ENCODE measurements around the gene FGF19. TPM values are rescaled to one million over a fixed set of nuclear protein-coding genes. Genes with fewer than 3 reads are reported as not detected.

The FGF19 gene
- polyA plus RNA-seq, 10 donors = 0.43 to 1.8 (median 1.1) TPM

DNA sequence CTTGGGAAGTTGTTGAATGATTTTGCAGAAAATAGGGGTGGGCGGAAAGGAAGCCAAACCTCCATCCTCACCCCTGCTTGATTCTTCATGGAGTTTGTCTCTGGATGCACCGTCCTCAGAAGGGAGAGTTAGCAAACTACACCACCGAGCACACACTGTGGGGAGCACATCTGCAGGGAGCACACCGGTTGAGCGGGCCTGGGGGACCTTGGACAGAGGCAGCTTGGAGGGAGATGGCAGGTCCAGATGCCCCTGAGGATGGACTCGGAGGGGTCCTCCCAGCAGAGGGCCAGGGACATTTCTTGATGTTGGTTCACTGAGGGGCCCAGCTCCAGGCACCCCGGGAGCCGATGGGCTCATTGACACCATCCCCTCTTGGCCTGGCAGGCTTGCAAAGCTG, 15.1 kb upstream of the FGF19 start:
- DNase-seq = no peak

DNA sequence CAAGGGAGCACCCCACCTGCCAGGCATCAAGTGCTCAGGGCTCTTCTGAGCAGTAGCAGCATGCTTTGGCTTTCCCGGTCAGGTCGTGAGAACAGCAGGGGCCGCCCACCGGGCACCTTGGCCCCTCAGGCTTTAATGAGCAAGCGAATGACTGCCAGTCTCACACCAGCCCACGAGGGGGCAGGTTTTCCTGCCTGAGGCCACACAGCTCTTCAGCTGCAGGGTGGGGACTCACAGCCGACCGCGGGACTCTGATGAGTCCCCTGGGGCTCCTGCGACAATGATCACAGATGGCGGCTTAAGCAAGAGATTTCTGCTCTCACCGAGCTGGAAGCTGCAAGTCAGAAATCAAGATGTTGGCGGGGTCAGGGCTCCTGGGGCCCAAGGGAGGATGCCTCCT, 14.3 kb upstream of the FGF19 start:
- DNase-seq = peak in 1 of 3 donors; percentile 50

DNA sequence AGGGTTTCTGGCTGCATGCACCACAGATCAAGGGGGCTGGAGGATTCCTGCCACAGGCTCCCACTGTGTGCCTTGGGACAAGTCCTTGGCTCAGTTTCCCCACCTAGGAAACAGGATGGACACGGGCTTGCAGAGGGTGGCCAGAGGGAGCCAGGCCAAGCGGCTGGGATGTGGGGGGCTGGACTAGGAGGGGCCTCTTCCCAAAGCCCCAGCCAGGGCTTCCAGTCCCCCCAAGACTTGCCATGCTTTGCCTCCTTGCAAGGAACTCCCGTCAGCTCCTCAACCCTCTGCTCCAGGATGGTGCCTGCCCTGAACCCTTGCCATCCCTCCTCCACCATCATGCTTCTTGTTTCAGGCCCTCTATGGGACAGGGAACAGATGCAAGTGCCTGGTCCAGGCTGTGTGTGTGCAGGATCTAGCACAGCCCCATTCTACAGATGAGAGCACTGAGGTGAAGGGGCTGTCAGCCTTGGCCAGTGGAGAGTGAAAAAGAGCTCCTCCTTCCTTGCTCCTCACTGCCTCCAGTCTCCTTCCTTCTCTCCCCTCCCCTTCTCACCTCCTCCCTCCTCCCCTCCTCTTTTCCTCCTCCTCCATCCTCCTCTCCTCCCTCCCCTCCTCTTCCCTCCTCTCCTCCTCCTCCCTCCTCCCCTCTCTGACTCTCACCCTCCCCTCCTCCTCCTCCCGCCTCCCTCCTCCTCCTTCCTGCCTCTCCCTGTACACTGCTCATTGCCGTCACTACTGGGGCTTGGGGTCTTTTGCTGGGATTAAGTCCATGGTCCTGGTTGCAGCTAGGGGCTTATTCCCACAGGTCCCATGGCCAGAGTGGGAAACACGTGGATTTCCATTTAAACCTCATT, 13.3 kb upstream of the FGF19 start:
- no peak for DNase-seq

DNA sequence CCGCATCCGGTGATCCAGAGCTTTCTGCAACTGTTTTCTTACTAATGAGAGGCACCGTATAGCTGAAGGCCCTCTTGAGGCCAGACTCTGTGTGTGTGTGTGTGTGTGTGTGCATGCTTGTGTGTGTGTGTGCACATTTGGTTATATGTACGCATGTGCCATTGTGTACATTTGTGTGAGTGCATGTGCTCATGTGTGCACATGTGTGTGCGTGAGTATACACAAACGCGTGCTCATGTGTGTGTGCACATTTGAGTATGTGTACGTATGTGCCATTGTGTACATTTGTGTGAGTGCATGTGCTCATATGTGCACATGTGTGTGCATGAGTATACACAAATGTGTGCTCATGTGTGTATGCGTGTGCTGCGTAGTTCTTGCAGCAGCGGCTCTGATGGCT, 12.3 kb upstream of the FGF19 start:
- peak in 1 of 3 donors; percentile 39 for DNase-seq

DNA sequence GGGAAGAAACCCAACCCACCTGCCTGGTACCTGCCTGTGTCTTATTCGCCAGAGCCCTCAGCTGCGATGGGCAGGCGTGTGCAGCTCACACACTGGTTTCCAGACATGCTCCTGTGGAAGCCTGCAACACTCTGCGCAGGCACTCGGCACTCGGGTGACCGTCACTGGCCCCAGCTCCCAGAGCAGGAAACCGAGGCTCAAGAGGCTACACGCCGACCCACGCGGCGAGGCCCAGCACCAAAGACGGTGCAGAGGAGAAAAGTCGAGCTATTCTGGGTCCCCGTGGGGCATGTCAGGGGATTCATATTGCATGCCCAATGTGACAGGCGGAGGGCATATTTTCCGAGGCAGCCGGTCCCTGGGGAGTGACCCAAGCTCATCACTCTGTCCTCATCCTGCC, 11.6 kb upstream of the FGF19 start:
- DNase-seq = no peak

DNA sequence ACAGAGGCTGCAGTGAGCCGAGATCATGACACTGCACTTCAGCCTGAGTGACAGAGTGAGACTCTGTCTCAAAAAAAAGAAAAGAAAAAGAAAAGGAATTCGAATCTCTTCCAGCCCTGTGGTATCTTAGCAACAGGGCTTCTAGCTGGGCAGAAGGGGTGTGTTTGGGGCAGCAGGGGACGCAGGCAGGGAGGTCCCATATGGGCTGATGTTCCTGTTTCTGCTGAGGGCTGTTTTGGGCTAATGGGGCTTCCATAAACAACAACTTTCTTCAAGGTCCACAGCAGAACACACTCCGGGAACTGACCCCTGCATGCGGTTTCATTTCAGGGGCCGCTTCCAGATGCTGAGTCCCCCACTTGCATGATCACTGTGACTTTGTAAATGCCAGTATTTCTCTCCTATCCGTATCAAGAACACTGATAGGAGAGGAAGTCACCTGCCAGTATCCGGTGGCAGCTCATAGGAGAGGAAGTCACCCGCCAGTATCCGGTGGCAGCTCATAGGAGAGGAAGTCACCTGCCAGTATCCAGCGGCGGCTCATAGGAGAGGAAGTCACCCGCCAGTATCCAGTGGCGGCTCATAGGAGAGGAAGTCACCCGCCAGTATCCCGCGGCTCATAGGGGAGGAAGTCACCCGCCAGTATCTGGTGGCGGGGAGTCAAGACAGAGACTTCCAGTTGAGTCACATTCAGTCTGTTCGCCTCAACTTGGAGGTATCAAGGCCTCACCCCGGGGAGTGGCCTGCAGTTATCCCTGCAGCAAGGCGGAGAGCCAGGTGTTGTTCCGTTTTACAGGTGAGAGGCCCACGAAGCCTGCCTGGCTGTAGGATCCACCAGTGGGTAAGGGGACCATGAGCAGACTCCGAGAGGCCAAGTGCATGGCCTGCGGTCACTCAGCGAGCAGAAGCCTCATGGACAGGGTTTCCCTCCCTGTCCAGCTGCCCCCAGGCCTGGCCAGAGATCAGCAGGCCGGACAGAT, 8.3 kb upstream of the FGF19 start:
- no peak for DNase-seq

DNA sequence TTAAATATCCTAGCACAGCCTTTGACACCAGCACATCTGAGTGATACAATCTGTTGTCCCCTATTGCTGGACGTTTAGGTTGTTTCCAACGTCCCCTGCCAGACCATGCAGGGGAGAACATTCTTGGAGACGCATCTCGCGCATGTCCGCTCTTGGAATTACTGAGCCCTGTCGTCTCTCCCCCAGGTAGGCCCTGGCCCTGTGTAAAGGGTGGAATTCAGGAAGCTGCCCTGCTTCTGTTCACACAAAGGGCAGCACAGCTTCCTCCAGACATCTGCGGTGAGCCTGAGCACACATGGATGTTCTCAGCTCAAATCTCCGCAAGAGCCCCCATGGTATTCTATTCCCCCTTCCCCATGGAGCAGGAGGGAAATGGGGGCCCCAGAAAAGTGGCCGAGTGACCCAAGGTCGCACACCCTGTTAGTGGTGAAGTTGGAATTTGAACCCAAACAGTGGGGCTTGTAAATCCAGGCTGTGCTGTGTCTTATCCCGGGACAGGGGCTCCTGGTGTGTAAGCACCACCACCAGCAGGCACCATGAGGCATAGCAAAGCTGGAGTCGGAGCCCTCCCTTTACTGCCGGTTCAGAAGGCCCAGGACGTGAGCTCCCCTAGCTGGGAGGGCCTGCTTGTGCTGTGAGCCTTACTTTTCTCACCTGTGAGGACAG, 5.0 kb upstream of the FGF19 start:
- no peak for DNase-seq

DNA sequence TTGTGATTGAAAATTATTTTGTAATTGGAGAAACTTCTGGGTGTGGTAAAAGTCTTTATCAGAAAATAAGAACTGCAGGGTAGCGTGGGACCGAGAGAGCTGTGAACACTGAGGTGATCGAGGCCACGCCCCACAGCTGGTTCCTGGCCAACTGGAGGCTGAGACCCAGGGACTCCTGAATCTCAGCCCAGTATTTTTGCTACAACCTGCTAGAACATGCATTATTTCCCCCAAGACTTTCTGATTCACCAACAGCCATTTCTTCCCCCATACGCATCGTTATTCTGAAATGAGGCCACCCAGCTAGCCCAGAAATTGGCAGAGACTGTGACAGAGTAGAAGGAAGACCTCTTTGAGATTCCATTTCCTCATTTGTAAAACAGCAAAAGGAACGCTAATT, 3.4 kb upstream of the FGF19 start:
- DNase-seq = no peak

DNA sequence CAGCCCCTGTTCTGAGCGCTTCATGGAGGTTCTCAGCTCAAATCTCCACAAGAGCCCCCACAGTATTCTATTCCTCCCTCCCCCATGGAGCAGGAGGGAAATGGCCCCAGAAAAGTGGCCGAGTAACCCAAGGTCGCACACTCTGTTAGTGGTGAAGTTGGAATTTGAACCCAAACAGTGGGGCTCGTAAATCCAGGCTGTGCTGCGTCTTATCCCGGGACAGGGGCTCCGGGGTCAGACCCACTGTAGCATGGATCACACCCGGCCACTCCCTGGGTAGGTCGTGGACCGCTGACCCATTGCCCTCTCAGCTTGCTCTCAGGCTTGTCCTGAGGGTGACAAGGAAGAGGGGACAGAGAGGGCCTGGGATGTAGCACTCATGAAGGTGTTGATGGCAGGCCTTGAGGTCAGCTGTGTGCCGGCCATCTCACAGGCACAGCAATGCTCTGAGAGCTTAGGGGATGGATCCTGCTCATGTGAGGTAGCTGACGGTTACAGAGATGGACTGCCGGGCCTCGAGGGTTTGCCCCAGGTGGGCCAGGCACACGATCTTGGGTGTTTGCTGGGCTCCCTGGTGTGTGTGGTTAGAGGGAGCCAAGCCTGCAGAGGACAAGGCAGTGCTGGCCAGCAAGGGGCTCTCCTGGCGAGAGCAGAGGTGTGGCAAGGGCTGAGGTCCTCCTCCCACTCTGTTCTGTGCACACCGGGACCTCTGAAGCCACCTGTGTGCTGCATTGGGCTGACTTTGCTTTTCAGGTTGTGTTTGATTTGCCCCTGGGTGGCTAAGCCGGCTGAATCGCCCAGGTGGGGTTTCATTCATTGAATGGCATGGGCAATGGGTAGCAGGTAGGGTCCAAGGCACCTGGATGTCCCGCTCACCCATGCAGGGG, 2.3 kb upstream of the FGF19 start:
- no peak for DNase-seq

DNA sequence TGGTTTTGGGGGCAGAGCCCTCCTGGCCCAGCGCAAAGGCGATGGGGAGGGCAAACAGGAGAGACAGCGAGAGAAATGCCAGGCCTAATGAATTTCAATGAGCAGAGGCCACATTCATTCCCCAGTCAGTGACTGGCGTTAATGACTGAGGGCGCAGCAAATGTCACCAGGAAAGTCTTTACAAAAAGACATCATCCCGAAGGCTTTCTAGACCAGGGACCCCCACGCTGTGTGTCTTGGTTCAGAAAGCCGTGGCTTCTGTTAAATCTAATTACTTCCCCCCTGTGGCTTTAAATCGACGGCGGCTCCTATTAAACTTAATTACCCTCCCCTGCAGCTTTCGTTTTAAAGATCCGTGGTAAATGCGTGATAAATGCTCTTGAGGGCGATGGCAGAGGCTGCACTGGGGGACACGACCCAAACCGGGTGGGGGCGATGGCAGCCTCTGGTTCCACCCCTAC, 1.6 kb upstream of the FGF19 start:
- no peak for DNase-seq

DNA sequence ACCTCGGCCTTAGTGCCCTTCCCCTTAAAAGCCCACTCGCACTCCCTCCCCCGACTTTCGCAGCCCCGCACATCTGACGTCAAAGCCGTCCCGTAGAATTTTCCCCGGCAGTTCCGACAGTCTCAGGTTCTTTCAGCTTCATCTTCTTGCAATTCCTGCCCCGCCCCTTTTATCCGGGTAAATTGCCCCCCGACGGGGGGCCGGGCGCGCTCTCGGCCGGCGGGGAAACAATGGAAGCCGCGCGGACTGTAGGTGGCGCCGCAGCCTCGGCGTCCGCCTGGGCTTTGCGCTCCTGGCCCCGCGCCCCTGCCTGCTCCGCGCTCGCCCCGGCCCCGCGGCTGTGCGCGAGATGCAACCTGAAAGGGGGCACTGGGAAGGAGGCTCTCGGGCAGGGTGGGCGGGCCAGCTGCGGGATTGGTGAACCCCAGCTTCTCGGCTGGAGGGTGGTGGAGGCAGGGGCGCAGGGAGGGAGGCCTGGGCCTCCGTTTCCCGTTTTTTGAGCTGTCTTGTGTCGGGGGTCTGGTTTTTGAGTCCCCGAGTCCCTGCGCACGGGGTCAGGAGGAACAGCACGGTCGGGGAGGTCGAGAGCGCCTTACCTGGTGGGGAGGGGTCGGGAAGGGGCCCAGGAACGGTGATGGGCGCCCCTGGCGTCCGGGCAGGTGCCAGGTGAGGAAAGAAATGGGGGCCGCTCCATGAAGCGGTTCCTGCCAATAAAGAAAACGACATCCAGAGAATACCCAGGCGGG, 859 bp upstream of the FGF19 start:
- peak in 1 of 3 donors; percentile 71 for DNase-seq

DNA sequence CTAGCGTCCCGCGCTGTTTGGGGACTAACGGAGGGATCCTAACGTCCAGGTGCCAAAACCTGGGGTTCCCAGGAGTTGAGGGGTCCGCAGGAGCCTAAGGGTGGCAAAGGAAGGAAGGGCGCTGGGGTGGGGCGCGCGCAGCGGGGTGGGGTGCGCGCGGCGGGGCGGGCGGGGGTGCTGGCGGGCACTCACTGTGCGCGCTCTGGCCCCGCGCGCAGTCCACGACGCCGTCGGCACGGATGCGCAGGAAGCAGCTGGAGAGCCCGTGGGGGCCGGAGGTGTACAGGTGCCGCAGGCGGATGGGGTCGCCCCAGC, 412 bp downstream of the FGF19 start:
- no peak for DNase-seq

DNA sequence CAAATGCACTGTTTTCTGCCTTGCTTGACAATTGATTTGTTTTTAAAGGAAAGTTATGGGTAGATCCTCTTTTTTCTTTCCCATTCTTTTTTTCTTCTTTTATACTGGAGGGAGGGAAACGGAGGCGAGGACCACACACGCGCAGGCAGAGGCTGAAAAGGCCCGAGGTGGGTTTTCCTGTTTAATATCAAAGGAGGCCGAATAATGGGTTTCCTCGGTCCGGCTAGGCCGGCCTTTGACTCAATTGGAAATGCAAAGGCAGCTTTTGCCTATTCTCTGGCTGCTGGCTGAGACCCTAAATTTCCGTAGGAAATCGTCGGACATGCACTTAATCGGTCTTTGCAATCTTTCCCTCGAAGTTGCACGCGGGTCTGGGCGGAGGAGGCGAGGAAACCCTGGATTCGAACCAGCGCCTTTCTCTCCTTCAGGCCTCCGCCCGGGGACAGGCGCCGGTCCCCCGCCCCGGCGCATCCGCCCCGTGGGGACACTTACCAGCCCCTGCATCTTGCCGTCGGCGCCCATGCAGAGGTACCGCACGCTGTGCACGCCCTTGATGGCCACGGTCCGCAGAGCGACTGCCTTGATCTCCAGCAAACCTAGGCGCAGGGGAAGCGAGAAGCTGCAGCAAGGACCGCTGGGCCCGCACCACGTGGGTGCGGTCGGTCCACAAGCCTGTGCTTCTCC, 911 bp downstream of the FGF19 start:
- peak in 1 of 3 donors; percentile 41 for DNase-seq

DNA sequence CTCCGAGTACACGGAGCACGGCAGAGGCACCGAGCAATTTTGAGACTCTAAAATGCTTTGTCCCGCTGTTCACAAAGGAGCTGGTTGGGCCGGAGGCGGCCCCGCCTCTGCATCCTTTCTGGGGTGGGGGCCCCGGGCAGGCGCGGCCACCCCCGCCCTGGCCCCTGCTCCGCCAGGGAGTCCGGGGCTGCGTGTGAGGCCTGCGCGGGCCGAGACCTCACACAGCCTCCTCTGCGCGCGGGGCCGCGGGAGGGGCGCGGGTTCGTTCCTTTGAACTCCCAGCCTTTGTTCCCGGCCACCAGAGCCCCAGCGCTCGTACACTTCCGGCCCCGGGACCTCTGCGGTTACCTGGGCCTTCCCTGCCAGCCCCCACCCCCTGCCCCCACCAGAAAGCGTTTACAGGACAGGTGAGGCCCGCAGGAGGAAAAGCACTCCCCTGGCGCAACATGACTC, 1.6 kb downstream of the FGF19 start:
- no peak for DNase-seq

DNA sequence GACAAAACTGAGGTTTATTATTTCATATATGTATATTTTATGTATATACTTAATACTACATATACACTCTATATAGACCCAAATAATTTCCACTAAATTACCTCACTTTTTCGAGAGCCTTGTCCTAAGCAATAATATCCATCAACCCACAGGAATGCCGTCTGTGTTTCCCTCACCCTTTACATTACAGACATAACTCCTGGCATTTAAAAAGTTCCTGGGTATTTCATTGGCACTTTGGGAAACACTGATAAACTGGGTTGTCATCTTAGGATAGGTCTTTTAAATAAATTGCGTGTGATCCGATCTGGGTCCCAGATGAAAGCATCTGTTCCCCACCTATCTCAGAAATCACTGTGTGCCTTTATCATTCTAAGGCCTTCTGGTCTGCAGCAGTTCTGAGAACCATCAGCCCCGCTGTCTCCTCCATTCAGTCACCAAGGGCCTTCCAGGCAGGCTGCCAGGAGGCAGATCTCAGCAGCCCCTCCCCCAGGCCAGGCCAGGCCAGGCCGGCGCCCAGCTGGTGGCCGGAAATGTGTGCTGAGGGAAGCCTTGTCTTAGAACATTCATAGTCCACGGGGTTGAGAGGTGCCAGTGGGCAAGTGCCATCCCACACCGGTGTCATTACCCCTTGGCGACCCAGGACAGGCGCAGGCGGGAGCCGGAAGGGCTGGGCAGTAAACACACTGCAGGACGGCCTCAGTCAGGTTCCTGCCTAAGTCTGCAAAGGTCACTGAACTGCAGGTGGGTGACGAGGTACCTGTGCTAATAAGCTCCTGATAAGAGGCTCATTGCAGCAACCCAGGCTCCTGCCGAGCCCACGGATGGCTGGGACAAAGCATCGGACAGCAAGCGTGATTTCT, 3.3 kb downstream of the FGF19 start:
- DNase-seq = peak; percentile 65 to 93 (median 87)

DNA sequence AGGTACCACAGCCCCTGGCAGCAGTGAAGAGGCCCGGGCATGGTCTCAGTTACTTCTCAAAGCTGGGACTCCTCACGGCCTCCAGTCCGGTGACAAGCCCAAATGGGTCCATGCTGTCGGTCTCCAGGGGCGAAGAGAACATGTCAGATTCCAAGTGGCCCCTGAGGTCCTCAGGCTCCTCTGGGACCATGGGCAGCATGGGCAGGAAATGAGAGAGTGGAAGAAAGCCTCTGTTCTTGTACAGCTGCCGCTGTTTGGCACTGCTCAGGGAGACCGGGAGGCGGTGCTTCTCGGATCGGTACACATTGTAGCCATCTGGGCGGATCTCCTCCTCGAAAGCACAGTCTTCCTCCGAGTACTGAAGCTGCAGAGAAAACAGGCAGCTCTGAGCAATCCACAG, 4.6 kb downstream of the FGF19 start:
- DNase-seq = peak in 1 of 3 donors; percentile 62

DNA sequence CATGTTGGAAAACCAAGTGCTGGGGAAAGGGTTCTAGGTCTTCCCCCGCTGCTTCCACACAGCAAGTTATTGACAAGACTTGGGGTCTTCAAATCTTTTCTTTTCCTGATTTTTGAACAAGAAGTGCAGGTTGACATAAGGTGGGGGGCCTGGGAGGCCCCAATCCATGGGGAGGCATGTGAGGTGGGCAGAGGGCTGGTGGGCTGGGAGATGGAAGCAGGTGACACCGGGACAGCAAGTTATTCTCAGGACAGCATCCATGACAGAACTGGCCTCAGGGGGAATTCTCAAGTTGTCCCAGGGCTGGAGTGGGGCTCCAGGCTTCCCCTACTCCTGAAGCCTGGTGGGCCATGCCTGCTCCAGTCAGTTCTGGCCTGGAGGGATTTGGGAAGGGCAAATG, 5.5 kb downstream of the FGF19 start:
- DNase-seq = no peak

DNA sequence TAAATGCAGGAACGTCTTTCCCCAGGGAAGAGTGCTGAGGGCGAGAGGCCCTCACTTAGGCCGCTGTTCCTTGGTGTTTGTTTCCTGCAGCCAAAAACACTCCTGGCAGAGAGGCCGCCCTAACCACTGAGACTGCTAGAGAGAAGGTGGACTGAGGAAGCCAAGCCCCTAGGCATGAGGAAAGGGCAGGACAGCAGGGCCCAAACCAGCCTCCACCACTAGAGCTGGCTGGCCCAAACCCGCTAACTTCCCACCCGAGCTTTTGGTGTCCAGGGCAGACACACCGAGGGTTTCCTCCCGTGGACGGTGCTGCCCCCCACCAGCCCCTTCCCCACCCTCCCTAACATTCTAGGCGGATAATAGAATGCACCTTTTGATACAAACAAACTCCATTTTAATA, 6.0 kb downstream of the FGF19 start:
- no peak for DNase-seq

DNA sequence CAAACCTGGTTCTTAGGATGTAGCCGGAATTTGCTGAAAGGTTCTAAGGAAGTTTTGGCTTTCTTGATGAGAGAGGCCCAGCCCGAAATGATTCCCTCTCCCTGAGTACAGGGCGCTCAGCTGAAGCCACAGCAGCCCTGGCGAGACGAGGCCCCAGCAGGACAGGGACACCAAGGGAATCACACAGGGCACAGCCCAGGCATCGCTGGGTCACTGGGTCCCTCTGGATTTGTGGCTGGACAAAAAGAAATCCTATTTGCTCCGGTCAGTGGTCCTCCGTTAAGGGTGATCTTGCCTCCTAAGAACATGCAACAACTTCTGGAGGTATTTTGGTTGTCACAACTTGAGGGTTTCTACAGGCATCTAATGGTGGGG, 6.4 kb downstream of the FGF19 start:
- no peak for DNase-seq

Data from muscle of back (tissue), 11 donors.